Inflammatory macrophage treated with lipopolysaccharide for 4 hours (primary cell): Measurements from ENCODE around the gene ATP4A.
A peak's percentile ranks its signal among the peaks of the same experiment; 100 is the strongest.

Experiments used
- DNase-seq: peaks from one replicate; pipeline ENCODE4 v3.0.0-alpha.2; 2020

Gene ATP4A

GRCh38 chr19:35565016-35565856 is 1.8 kb upstream of the ATP4A start:
- no peak for DNase-seq

- DNase-seq, result no peak
These were observed 682 bp downstream of the ATP4A start for GRCh38 chr19:35562776-35563175.

- DNase-seq, result no peak
These were observed 1.1 kb downstream of the ATP4A start for GRCh38 chr19:35562336-35562735.

GRCh38 chr19:35561436-35561835 is 2.0 kb downstream of the ATP4A start:
- no peak for DNase-seq

- no peak for DNase-seq
These were observed 2.8 kb downstream of the ATP4A start for GRCh38 chr19:35560677-35561076.

- DNase-seq, result no peak
These were observed 3.2 kb downstream of the ATP4A start for GRCh38 chr19:35560271-35560670.

GRCh38 chr19:35559781-35560180 is 3.7 kb downstream of the ATP4A start:
- no peak for DNase-seq

- no peak for DNase-seq
These were observed 4.2 kb downstream of the ATP4A start for GRCh38 chr19:35559281-35559659.

GRCh38 chr19:35558400-35559280 is 4.8 kb downstream of the ATP4A start:
- no peak for DNase-seq

- peak; percentile 37 for DNase-seq
These were observed 5.7 kb downstream of the ATP4A start for GRCh38 chr19:35557539-35558399.

GRCh38 chr19:35556846-35557538 is 6.5 kb downstream of the ATP4A start:
- DNase-seq, result no peak

GRCh38 chr19:35556025-35556590 is 7.3 kb downstream of the ATP4A start:
- DNase-seq, result no peak

GRCh38 chr19:35555301-35556005 is 8.0 kb downstream of the ATP4A start:
- DNase-seq, result no peak

- no peak for DNase-seq
These were observed 9.4 kb downstream of the ATP4A start for GRCh38 chr19:35554076-35554475.

- DNase-seq, result no peak
These were observed 10.0 kb downstream of the ATP4A start for GRCh38 chr19:35553385-35554000.

GRCh38 chr19:35552534-35553384 is 10.7 kb downstream of the ATP4A start:
- DNase-seq, result no peak

- DNase-seq, result no peak
These were observed 12.2 kb downstream of the ATP4A start for GRCh38 chr19:35551091-35551810.

- DNase-seq, result no peak
These were observed 13.5 kb downstream of the ATP4A start for GRCh38 chr19:35549879-35550523.
